ENCODE measurements around the gene ASPM.

ASPM gene

GRCh38 chr1:197096137-197096536 lies 50.3 kb downstream of the ASPM start:
- Histone ChIP-seq H3K27ac (0 out of 2 replicates have a peak overlapping the region, but pooled peaks have one; percentile 1), H3K4me3 (ENCODE audit: low read depth, low read length) (no peak overlapping the region), H3K9me3 (ENCODE audit: severe bottlenecking) (no peaks in the 10 kb centered on the region), H3K27me3 (ENCODE audit: insufficient read depth, low read depth, severe bottlenecking) (no peaks in the 10 kb centered on the region), H3K36me3 (peaks cover 36% of the 10 kb centered on the region)
- DNase-seq, result peak; percentile 45
- no peak for TF ChIP-seq CTCF (IDR thresholded peaks at IDR 0.05; ENCODE audit: low read depth, low read length)

- H3K27me3 ChIP-seq (ENCODE audit: insufficient read depth, low read depth, severe bottlenecking), result no peaks in the 10 kb centered on the region
- no peak for DNase-seq
- no peak overlapping the region for H3K27ac ChIP-seq
- H3K4me3 ChIP-seq (ENCODE audit: low read depth, low read length), result no peak overlapping the region
- H3K36me3 ChIP-seq, result peaks cover 64% of the 10 kb centered on the region
- H3K9me3 ChIP-seq (ENCODE audit: severe bottlenecking), result no peaks in the 10 kb centered on the region
- no peak for TF ChIP-seq CTCF (IDR thresholded peaks at IDR 0.05; ENCODE audit: low read depth, low read length)
Observed at GRCh38 chr1:197093226-197093885, 53.1 kb downstream of the ASPM start.

GRCh38 chr1:197092491-197093023 lies 53.9 kb downstream of the ASPM start:
- TF ChIP-seq CTCF (IDR thresholded peaks at IDR 0.05; ENCODE audit: low read depth, low read length), result no peak
- H3K36me3 ChIP-seq, result peaks cover 72% of the 10 kb centered on the region
- no peak overlapping the region for H3K4me3 ChIP-seq (ENCODE audit: low read depth, low read length)
- DNase-seq, result no peak
- H3K27me3 ChIP-seq (ENCODE audit: insufficient read depth, low read depth, severe bottlenecking), result no peaks in the 10 kb centered on the region
- H3K9me3 ChIP-seq (ENCODE audit: severe bottlenecking), result no peaks in the 10 kb centered on the region
- no peak overlapping the region for H3K27ac ChIP-seq

GRCh38 chr1:197083474-197083873 lies 63.0 kb downstream of the ASPM start:
- Histone ChIP-seq H3K9me3 (ENCODE audit: severe bottlenecking) (peaks cover 19% of the 10 kb centered on the region), H3K27me3 (ENCODE audit: insufficient read depth, low read depth, severe bottlenecking) (no peaks in the 10 kb centered on the region), H3K4me3 (ENCODE audit: low read depth, low read length) (no peak overlapping the region), H3K36me3 (peaks cover 74% of the 10 kb centered on the region), H3K27ac (no peak overlapping the region)
- TF ChIP-seq CTCF (IDR thresholded peaks at IDR 0.05; ENCODE audit: low read depth, low read length), result no peak
- DNase-seq, result no peak

GRCh38 chr1:197081117-197081753 lies 65.2 kb downstream of the ASPM start:
- H3K36me3 ChIP-seq, result peaks cover 52% of the 10 kb centered on the region
- H3K9me3 ChIP-seq (ENCODE audit: severe bottlenecking), result peaks cover 19% of the 10 kb centered on the region
- no peak for TF ChIP-seq CTCF (IDR thresholded peaks at IDR 0.05; ENCODE audit: low read depth, low read length)
- no peaks in the 10 kb centered on the region for H3K27me3 ChIP-seq (ENCODE audit: insufficient read depth, low read depth, severe bottlenecking)
- H3K27ac ChIP-seq, result no peak overlapping the region
- H3K4me3 ChIP-seq (ENCODE audit: low read depth, low read length), result no peak overlapping the region
- DNase-seq, result no peak

All from WERI-Rb-1 (cell line).